Measurements from ENCODE around the gene FKBP6.
"Not testable (repeated sequence)": the region's sequence is repeated elsewhere in the genome, so short reads cannot be mapped to it uniquely, and the experiment has no call there.

Gene FKBP6

DNA sequence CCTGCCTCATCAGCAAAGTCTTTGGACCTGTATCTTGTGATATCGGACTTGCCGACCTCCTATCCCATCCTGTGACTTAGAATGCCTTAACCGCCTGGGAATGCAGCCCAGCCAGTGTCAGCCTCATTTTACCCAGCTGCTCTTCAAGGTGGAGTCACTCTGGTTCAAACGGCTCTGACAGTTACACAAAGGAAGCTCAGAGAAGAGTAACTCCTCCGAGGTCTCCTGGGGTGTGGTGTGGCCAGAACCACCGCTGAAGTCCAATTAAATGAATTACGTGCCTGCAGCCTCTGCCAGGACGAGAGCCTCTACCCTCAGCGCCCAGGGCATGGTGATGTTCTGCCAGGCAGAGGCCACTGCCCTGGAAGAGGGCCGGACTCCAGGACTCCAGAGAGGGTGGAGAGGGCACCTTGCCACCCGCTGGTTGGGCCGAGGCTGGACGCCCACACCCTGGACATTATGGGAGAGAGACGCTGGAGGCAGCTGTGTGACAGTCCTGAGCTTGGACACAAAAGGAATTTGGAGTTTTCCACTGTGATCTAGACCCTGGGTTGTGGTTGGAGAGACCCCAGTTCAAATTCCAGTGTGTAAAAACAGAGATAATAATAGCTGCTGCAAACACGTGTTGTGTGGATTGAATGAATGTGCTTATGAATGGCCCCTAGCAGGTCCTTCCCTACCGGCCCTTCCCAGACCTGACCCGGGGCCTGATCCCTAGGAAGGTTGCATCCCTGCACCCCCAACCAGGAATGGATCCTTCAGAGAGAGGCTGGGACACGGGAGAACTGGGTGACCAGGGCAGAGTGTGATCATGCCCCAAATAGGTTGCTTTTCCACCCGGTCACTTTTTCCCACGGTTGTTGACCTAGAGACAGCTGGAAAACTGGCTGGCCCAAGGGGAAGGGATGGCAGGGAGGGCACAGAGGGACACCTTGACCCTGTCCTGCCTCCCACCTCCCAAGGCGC, 67.9 kb downstream of the FKBP6 start:
- no peak for DNase-seq

DNA sequence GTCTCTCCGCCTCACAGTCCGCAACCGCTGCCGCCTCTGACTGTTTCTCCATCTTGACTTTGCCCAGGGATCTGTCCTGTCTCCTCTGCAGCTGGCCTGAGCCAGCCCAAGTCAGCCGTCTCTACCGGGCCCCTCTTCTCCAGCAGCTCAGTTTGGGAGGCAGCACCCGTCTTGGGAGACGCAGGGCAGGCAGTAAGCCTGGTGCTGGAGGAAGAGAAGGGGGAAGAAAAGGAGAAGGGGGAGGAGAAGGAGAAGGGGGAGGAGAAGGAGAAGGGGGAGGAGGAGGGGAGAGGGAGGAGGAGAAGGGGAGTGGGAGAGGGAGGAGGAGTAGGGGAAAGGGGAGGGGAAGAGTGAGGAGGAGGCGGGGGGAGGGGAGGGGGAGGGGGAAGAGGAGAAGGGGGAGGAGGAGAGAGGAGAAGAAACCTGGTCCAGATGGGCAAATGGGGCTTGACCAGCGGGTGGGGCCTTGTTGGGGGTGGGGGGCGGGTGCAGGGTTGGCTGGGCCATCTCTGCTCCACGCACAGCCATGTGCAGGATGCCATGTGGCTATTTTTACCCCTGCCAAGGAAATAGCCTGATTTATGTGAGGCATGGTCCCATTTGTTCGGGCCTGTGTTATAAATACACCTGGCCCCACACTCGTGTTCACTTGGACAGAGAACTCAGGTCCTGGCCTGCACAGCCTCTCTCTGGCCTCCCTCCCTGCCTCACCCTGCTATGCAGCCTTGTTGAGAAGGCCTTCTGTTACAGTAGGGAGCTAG, 69.7 kb downstream of the FKBP6 start:
- DNase-seq: no peak

GRCh38 chr7:73399185-73400050, 71.5 kb downstream of the FKBP6 start:
- peak; percentile 84 for DNase-seq

GRCh38 chr7:73404860-73405259, 76.9 kb downstream of the FKBP6 start:
- DNase-seq: not testable (repeated sequence)

Data from activated CD4-positive, alpha-beta T cell treated with anti-CD3 and anti-CD28 coated beads, Interleukin-10, Interleukin-2, amounts not matched to agents 100 ng/mL and 50 ng/mL, durations not matched to agents 16 hours and 8 hours (primary cell).